Lower lobe of right lung (tissue), 2 donors: ENCODE data around the gene BEX5. TPM values are rescaled to one million over a fixed set of nuclear protein-coding genes. Genes with fewer than 3 reads are reported as not detected.

Experiments used
- ATAC-seq, 2 donors: fragments of 200-7000 bp; cut with Tn5 transposase; one replicate each; pipeline ENCODE4 v1.9.1; 2020 to 2022; ENCODE audit warnings: mild to moderate bottlenecking in 2 of 2, moderate library complexity in 2 of 2
- DNase-seq: peaks from one replicate; pipeline ENCODE4 v3.0.0-alpha.2; 2020
- H3K27ac ChIP-seq: fragments of 200-600 bp; one replicate; pipeline ENCODE4 v1.8.0; 2022
- H3K27me3 ChIP-seq: fragments of 200-600 bp; one replicate; pipeline ENCODE4 v1.8.0; 2022; ENCODE audit warnings: low read depth
- H3K36me3 ChIP-seq: fragments of 200-600 bp; one replicate; pipeline ENCODE4 v1.8.0; 2022; ENCODE audit warnings: mild to moderate bottlenecking
- H3K4me1 ChIP-seq: fragments of 200-600 bp; one replicate; pipeline ENCODE4 v1.8.0; 2022
- H3K4me3 ChIP-seq: fragments of 200-600 bp; one replicate; pipeline ENCODE4 v1.8.0; 2022; ENCODE audit warnings: mild to moderate bottlenecking
- H3K9me3 ChIP-seq: fragments of 200-600 bp; one replicate; pipeline ENCODE4 v1.8.0; 2022
- intact Hi-C: fragments of 100-400 bp; cut with DNase I; formaldehyde crosslinking; loops from one replicate; pipeline ENCODE4 v1.11.0; 2022
- total RNA-seq: library from RNA; stranded (reverse); fragmentation: NEBNext Ultra II Directional; extraction: Animal tissue kit (Norgen Biotek cat#: 25700); gene quantifications from one replicate; pipeline ENCODE4 v1.2.1, GENCODE V29; 2021
- TF ChIP-seq, protein P1 (sequence below): fragments of 200-600 bp; IDR thresholded peaks from one replicate; pipeline ENCODE4 v1.8.0; 2022; ENCODE audit warnings: antibody characterized with exemption, mild to moderate bottlenecking
- donor health status: DM: no; HTN: yes; CAD: no; lungs with severe emphysema.

Gene BEX5
- total RNA-seq, 1 donor from 2014 or later = 4.4 TPM

DNA sequence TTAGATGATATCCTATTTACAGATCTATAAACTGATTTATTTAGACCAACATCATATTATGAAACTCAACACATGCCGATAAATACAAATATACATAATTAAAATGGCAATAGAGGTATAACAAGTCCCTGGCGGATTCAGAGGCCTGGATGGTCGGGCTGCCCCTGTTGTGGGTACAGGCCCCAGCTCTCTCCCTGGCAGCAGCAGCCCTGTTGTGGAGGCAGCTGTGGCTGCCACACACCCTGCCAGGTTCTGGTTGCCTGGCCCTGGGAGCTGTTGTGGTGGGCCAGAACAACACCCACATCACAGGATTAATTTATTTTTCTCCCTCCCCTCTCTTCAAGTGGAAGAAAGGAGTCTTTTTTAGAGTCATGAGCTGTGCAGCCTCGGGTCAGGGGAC lies 42.4 kb downstream of the BEX5 start:
- intact Hi-C loops = no loop called here

More for the DNA sequence above, 42.4 kb downstream of the BEX5 start:
- no peaks in the 10 kb centered on the region for H3K9me3 ChIP-seq
- no peaks in the 10 kb centered on the region for H3K4me1 ChIP-seq
- H3K27me3 ChIP-seq = no peaks in the 10 kb centered on the region
- H3K27ac ChIP-seq = no peak overlapping the region
- DNase-seq (no peak), ATAC-seq (no peak)
- TF ChIP-seq, protein P1, sequence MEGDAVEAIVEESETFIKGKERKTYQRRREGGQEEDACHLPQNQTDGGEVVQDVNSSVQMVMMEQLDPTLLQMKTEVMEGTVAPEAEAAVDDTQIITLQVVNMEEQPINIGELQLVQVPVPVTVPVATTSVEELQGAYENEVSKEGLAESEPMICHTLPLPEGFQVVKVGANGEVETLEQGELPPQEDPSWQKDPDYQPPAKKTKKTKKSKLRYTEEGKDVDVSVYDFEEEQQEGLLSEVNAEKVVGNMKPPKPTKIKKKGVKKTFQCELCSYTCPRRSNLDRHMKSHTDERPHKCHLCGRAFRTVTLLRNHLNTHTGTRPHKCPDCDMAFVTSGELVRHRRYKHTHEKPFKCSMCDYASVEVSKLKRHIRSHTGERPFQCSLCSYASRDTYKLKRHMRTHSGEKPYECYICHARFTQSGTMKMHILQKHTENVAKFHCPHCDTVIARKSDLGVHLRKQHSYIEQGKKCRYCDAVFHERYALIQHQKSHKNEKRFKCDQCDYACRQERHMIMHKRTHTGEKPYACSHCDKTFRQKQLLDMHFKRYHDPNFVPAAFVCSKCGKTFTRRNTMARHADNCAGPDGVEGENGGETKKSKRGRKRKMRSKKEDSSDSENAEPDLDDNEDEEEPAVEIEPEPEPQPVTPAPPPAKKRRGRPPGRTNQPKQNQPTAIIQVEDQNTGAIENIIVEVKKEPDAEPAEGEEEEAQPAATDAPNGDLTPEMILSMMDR = no peak
- no peaks in the 10 kb centered on the region for H3K36me3 ChIP-seq
- H3K4me3 ChIP-seq = no peak overlapping the region

Other genes with a start within 250 kb of the BEX5 start
- gene ZMAT1, start 223.9 kb downstream of the BEX5 start, total RNA-seq = 10.0 TPM
- gene TCEAL2, start 30.3 kb downstream of the BEX5 start, total RNA-seq = 1.9 TPM
- not detected for gene TCEAL6, start 13.5 kb downstream of the BEX5 start, total RNA-seq
- not detected for gene TCP11X1, start 59.3 kb upstream of the BEX5 start, total RNA-seq
- gene NXF2, start 91.2 kb upstream of the BEX5 start, total RNA-seq = 0.35 TPM